Measurements from ENCODE around the gene ASCL1. TPM values are rescaled to one million over a fixed set of nuclear protein-coding genes. Genes with fewer than 3 reads are reported as not detected.
A peak's percentile ranks its signal among the peaks of the same experiment; 100 is the strongest.

Gene ASCL1
- polyA plus RNA-seq, 2 of the 4 experiments (the other 2 are of a cell fraction), result 0.05 TPM; not detected in 1

GRCh38 chr12:102958073-102958829 lies 777 bp downstream of the ASCL1 start:
- Histone ChIP-seq H3K4me2 (peak overlapping the region; percentile 100), H3K9me3 (no peaks in the 10 kb centered on the region), H3K27ac (no peak overlapping the region), H3K4me1 (no peaks in the 10 kb centered on the region), H3K4me3 (peak overlapping the region; percentile 53)
- TF ChIP-seq MAZ (IDR thresholded peaks at IDR 0.05; ENCODE audit: borderline replicate concordance, low read depth, low read length), result no peak
- TF ChIP-seq RFX5 (IDR thresholded peaks at IDR 0.05), result no peak
- no peak for TF ChIP-seq CBX2 (IDR thresholded peaks at IDR 0.05; ENCODE audit: borderline replicate concordance, low read depth)
- TF ChIP-seq CTCF (IDR thresholded peaks at IDR 0.05), result no peak
- TF ChIP-seq HOXB13 (CRISPR knock-in tag; IDR thresholded peaks at IDR 0.05; ENCODE audit: low read depth), result no peak
- no peak for TF ChIP-seq JUNB (IDR thresholded peaks at IDR 0.05)
- no peak for TF ChIP-seq CHD2 (IDR thresholded peaks at IDR 0.05; ENCODE audit: low read length, partially characterized antibody)
- TF ChIP-seq TP53 (CRISPR knock-in tag; IDR thresholded peaks at IDR 0.05), result no peak
- TF ChIP-seq FOXS1 (CRISPR knock-in tag; IDR thresholded peaks at IDR 0.05), result no peak
- no peak for TF ChIP-seq PHF8 (IDR thresholded peaks at IDR 0.05; ENCODE audit: borderline replicate concordance, low read depth)
- no peak for TF ChIP-seq NR3C1 (IDR thresholded peaks at IDR 0.05)
- no peak for TF ChIP-seq E2F6 (IDR thresholded peaks at IDR 0.05; ENCODE audit: borderline replicate concordance, low read depth)
- TF ChIP-seq BHLHE40 (IDR thresholded peaks at IDR 0.05; ENCODE audit: low read depth, low read length), result no peak
- TF ChIP-seq PBX3 (IDR thresholded peaks at IDR 0.05), result no peak
- no peak for TF ChIP-seq FOSL2 (IDR thresholded peaks at IDR 0.05)
- TF ChIP-seq FOSL2 (CRISPR knock-in tag; IDR thresholded peaks at IDR 0.05), result no peak
- no peak for TF ChIP-seq ZNF302 (CRISPR knock-in tag; IDR thresholded peaks at IDR 0.05)
- no peak for TF ChIP-seq RAD21 (conservative IDR thresholded peaks at IDR 0.05 in 1 of 2, IDR thresholded peaks at IDR 0.05 in 1 of 2)
- no peak for TF ChIP-seq ATOH8 (CRISPR knock-in tag; IDR thresholded peaks at IDR 0.05; ENCODE audit: low read depth)
- TF ChIP-seq RCOR1 (IDR thresholded peaks at IDR 0.05; ENCODE audit: low read depth, low read length), result no peak
- no peak for TF ChIP-seq FOSB (CRISPR knock-in tag; IDR thresholded peaks at IDR 0.05)
- WGBS (ENCODE audit: missing lambda C conversion rate), result 18% methylated on average over 37 of the region's 83 CpGs
- peak; percentile 64 to 80; a peak in 5 of 6 replicates for ATAC-seq
- DNase-seq (ENCODE audit: low read depth in 1 of 2, low spot score in 1 of 2), result peak; percentile 21 to 64
- FAIRE-seq, result no peak
- ChIA-PET CTCF (interaction anchor here (3.8 kb wide), 1 partner anchor 590 kb away, joined by 11 read pairs; no protein-coding TSS in a partner anchor), POLR2A (no interaction called here)

GRCh38 chr12:102958830-102959176 lies 1.3 kb downstream of the ASCL1 start:
- no peak for FAIRE-seq
- H3K27ac ChIP-seq, result no peak overlapping the region
- 51% methylated on average over 15 of the region's 15 CpGs for WGBS (ENCODE audit: missing lambda C conversion rate)
- TF ChIP-seq FOSL2 (IDR thresholded peaks at IDR 0.05), result no peak
- no peak for TF ChIP-seq FOSL2 (CRISPR knock-in tag; IDR thresholded peaks at IDR 0.05)
- no peak for TF ChIP-seq RAD21 (conservative IDR thresholded peaks at IDR 0.05 in 1 of 2, IDR thresholded peaks at IDR 0.05 in 1 of 2)
- no peak for TF ChIP-seq MAZ (IDR thresholded peaks at IDR 0.05; ENCODE audit: borderline replicate concordance, low read depth, low read length)
- TF ChIP-seq CHD4 (IDR thresholded peaks at IDR 0.05; ENCODE audit: borderline replicate concordance), result no peak
- TF ChIP-seq HOXB5 (CRISPR knock-in tag; IDR thresholded peaks at IDR 0.05), result no peak
- TF ChIP-seq PBX3 (IDR thresholded peaks at IDR 0.05), result no peak
- no peak for TF ChIP-seq JUNB (IDR thresholded peaks at IDR 0.05)
- no peak for TF ChIP-seq E2F6 (IDR thresholded peaks at IDR 0.05; ENCODE audit: borderline replicate concordance, low read depth)
- TF ChIP-seq USF2 (IDR thresholded peaks at IDR 0.05), result no peak
- TF ChIP-seq NFE2L2 (conservative IDR thresholded peaks at IDR 0.05; ENCODE audit: low read length), result no peak
- no peak for TF ChIP-seq HDAC2 (IDR thresholded peaks at IDR 0.05)
- no peak for TF ChIP-seq RNF2 (IDR thresholded peaks at IDR 0.05; ENCODE audit: borderline replicate concordance, low read depth)

More at GRCh38 chr12:102958830-102959176, 1.3 kb downstream of the ASCL1 start:
- no peaks in the 10 kb centered on the region for H3K4me1 ChIP-seq
- peak overlapping the region; percentile 53; the same call in 2 of the 3 replicates for H3K4me3 ChIP-seq
- ATAC-seq (no peak), DNase-seq (ENCODE audit: low read depth in 1 of 2, low spot score in 1 of 2) (no peak)
- no peaks in the 10 kb centered on the region for H3K9me3 ChIP-seq
- peak overlapping the region; percentile 100 for H3K4me2 ChIP-seq
- POLR2A ChIA-PET, result no interaction called here
- CTCF ChIA-PET, result interaction anchor here (1.2 to 3.8 kb wide), 2 partner anchors 10 to 590 kb away, joined by 6 to 11 read pairs; no protein-coding TSS in a partner anchor
